HG03342 (cell line): ENCODE data around the gene PTPRD.

Experiments
- ATAC-seq: cut with Tn5 transposase; IDR thresholded peaks from one replicate; pipeline ENCODE4 v1.9.1; 2021; ENCODE audit warnings: mild to moderate bottlenecking, moderate library complexity; ENCODE audit not compliant: unreplicated experiment

Gene PTPRD

DNA sequence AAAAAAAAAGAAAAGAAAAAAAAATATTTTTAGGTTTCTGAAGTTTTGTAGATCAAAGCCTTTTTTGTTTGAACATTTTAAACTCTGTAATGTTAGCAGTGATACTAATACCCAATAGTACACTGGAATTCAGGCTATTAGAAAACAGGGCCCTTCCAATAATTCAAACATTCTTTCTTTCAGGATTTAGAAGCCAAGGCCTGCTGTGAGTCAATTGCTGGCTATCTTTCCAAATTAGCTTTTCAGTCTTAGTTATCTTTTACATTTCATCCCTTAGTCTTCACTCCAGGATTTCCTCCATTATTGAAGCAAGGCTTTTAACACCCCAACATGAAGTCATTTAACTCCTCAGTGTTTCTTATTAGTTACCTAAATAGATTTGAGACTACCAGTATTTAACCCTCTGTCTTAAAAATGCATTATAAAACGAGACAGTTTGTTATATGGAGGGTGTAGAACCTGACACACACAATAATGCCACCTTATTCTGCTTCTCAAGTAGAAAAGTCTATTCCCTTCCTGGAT lies 1861.3 kb downstream of the PTPRD start:
- no peak for ATAC-seq

DNA sequence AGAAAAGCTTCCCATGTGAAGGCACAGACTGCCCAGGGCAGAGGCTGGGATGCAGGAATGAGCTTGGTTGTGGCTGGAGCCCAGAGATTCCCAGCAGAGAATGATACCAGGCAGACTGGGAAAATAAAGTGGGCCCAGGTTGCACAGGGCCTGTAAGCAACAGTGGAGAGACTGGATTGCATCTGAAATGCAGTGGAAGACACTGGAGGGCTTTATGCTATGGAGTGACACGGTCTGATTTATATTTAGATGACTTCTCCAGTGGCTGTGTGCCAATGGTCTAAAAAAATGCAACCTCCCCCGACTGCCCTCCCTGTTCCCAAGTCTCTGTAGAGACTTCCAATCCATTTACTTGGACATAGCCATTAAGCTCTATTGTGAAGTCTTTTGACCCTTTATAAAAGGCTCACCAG lies 1862.2 kb downstream of the PTPRD start:
- ATAC-seq: no peak

- no peak for ATAC-seq
Observed at GRCh38 chr9:8745347-8745746, 1867.5 kb downstream of the PTPRD start.

DNA sequence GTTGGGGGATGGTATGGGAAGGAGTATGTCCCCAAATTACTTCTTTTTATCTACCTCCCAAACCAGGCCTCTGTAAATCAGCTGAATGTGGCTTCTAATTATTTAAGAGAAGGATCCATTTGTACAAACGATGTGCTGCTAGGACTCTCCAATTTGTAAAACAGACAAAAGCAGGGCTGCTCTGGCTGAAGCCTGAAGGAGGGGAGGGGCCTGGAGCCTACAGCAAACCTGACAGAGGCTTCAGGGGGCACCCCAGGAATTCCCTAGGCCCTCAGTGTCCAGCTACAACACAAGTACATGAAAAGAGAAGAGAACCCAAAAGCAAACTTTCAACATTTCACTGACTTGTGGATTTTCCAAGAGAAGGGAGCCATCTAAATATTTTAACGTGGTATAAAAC lies 1873.9 kb downstream of the PTPRD start:
- ATAC-seq: no peak

DNA sequence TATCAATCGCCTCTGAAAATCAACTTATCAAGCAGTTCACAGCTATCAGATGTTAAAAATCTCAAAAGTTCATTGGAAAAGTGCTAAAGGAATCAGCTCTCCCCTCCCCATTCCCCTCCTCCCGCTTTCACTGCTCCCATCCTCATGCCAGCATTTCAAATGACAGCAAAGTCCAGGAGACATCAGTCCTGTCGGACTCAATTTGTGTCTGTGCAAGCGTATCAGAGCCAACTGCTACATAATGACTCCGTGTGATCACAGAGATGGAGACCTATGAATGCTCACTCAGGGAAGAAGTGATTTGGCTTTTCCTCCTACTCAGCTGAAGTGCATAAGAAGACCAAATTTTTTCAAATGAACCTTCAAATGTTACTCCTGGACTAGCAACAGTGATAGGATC lies 1876.0 kb downstream of the PTPRD start:
- ATAC-seq: no peak

GRCh38 chr9:8734760-8735159 lies 1878.0 kb downstream of the PTPRD start:
- ATAC-seq: no peak

DNA sequence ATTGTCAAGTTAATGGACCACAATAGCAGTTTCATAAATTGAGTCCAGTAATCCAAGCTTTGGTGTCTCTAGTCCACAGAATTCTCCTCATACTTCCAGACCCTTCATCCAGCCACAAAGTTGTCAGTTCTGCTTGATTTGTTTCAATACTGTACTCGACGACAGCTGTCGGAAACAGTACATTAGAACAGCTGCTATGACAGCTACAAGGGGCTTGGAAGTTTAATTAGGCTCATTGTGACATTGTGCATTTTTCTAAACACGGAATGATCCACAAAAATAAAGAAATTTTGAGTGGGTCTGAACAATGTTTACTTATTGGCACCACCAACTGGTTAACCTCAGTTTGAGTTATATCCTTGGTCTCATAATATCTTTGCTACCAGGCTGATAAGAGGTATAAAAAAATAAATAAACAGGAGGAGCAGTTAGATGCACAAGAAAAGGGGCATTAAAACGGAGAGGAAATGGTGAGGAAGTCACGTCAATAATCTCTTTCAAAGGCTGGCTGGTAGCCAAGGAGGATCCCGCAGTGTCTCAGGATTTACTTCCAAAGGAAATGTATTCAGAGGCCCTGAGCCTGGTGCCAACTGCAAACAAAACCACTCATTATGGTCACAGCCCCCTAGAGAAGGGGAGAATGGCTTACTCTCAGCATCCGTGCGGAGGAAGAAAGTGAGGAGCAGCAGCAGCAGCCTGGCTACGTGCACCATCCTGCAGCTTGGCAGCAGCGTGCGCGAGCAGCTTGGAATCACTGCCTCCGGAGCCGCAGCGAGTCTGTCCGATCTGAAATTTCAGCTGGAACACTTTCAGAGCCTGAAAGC lies 1879.5 kb downstream of the PTPRD start:
- no peak for ATAC-seq

DNA sequence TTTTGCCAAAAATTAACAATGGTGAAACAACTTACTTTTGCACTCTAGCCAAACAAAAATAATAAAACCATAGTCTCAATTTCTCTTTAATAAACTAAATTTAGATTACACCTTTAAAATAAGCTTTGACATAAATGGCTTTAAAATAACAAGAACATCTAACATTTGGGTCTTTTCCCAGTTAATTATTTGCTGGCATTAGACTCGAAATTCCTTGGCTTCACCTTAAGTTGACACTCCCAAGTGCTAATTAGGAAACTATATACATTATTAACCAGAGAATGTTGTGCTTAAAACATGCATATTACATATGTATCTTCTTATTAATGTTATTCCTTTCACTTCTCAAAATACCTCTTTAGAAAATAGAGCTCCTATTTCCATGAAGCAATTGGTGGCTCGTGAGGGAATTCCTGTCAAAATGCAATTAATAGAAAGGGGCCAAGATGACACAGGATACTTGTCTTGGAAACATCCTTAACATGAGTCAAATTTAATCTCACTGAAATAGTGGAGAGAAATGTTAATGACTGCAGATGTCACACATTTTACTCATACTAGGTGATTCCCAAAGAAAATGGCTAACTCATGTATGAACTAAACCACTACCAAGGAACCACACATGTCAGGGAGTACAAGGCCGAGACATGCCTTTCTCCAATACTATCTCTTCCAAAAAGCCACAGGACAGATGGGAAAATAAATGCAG lies 1880.3 kb downstream of the PTPRD start:
- ATAC-seq: no peak

DNA sequence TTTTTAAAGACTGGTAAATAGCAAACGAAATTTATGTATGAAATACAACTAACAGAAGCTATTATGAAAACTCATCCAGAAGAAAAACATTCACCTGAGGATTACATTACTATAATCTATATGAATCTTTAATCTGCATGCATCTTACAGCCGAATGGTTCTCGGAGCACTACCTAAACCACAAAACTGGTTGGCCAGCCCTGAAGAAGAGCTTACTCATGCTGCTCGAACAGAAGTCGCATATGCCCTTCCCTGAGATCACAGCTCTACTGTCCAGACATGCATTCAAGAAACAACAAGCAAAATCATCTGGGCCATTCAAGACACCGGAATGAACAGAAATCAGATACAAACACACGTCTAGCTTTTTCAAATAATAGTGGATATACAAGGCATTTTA lies 1882.2 kb downstream of the PTPRD start:
- ATAC-seq: no peak

DNA sequence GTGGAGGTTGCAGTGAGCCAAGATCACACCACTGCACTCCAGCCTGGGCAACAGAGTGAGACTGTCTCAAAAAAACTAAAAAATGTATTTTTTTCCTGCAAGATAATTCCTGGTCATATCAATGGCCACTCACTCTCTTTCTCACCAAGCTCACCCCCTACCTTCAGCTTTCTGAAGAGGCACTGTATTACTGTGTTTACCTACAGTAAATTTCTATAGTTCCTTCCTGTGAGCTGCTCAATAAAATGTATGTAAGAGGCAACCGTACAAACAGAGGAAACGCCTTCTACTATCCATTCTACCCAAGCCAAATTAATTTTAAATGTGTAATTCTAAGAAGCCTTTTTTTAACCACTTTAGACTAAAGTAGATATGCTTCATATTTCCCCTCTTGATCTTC lies 1883.9 kb downstream of the PTPRD start:
- no peak for ATAC-seq

DNA sequence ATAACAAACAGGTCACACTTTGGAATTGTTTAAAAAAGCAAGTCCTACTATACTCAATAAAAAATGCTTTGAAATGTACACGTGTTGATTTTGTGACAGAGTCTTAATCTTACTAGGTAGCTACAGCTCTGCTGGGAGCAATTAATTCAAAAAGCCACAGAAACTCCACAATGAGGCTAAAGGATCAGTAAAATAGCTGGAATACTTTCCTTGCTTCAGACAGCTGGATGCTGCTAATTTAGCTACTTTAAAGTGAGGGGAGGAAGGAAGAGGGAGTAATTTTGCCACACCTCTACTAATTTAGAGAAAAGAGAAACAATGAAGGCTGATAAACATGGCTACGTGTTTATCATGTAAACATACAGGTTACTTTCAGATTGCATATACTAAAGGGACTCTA lies 1885.6 kb downstream of the PTPRD start:
- ATAC-seq: no peak

- ATAC-seq: no peak
Observed at GRCh38 chr9:8726692-8727091, 1886.1 kb downstream of the PTPRD start.

GRCh38 chr9:8725635-8726034 lies 1887.2 kb downstream of the PTPRD start:
- no peak for ATAC-seq

DNA sequence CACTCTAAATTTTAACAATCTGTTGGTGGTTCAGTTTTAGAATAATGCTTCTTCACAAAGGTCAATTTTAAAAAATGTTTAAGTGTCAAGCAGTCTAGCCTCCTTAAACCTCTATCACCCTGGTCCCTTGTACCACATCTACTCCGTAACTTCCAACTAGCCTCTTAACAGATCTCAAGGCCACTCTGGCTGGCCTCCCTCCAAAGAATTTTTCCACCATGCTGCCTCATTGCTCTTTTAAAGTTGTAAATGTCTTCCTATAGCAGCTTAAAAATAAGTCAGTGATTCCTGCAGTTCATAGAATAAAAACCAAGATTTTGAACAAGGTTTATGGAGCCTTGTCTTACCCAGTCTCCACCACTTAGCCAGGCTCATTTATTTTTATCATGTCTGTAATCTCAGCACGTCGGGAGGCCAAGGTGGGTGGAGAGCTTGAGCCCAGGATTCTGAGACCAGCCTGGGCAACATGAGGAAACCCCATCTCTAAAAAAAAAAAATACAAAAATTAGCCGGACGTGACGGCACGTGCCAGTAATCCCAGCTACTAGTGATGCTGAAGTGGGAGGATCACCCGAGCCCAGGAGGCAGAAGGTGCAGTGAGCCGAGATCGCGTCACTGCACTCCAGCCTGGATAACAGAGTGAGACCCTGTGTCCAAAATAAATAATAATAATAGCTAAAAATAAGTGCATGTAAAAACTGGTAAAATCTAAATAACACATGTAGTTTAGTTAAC lies 1888.4 kb downstream of the PTPRD start:
- no peak for ATAC-seq

DNA sequence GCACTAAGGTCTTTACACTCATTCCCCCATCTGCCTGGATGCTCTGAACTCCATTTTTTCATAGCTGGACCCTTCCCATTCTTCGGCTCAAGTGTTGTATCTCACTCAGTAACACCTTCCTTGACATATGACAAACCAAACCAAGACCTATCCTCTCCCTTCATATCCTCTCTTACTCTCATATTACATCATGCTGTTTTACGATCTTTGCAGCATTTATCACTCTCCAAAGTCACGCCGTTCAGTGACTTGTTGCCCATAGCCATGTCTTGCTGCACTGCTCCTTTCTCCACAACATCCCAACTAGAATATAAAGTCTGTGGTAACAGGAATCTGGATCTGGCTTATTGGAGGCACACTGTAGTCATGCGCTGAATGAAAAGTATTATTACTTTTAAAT lies 1889.6 kb downstream of the PTPRD start:
- no peak for ATAC-seq

DNA sequence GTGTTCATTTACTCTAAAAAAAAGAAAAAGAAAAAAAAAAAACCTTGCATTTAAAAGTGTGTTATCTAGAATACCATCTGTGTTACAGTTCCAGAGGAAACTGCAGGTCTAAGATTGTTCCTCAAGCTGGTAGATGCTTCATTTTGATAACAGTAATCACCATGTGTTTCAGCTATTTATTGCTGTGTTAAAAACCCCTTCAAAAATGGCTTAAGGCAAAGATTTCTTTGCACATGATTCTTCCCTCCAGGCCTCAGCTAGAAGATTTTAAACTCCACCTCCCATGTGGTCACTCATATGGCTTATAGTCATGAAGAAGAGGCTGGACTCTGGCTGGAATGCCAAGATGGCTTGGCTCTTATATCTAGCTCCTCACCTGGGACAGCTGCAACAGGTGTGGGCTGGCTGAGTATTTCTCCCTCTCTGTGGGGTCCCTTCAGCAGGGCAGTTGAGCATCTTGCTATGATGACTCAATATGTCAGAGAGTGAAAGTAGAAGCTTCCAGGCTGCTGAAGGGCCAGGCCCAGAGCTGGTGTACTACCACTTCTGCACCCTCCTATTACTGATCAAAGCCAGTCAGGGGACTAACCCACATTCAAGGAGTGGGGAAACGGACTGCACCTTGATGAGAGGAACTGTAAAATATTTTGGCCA lies 1892.8 kb downstream of the PTPRD start:
- no peak for ATAC-seq

DNA sequence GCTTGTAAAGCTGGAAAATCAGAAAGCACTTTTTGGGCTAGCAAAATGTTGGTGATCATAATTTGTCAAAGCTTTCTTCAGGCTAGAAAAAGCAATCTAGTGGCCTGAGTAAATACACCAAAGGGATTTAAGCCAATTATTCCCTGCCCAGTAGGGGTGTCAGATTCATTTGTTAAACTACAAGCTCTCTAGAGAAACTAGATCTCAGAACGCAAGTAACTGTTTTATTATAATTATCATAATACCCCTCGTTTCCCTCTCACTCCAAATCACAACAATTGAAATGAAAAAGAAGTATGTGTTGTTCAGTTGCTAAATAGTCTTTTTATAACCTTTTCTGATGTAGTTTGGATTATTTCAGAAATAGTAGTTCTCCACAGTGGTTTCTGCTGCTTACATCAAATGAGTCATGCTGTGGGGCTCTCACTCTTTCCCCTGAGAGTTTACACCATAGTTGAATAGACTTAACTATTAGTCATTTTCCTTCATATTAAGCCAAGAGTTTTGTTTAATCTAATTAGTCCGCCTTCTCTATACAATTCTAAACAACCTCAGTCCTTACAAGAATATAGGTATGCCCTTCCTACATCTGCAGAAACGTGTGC lies 1894.6 kb downstream of the PTPRD start:
- ATAC-seq: no peak

DNA sequence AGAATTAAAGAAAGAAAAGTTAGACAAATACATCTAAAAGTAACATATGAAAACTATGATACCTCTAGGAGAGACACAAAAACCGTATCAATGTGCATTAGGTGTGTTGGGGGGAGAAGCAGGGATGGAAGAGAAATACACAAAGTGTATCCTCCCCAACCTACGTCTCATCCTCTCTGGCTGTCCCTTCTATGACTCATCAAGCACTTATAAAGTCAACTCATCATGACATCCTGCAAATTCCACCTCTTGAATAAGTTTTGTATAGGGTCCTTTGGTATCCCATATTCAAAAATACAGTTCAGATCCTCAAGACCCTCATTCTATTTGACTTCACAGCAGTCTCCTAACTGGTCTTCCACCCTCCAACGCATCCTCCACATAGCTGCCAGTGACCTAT lies 1895.7 kb downstream of the PTPRD start:
- no peak for ATAC-seq

- ATAC-seq: no peak
Observed at GRCh38 chr9:8715788-8716187, 1897.0 kb downstream of the PTPRD start.

DNA sequence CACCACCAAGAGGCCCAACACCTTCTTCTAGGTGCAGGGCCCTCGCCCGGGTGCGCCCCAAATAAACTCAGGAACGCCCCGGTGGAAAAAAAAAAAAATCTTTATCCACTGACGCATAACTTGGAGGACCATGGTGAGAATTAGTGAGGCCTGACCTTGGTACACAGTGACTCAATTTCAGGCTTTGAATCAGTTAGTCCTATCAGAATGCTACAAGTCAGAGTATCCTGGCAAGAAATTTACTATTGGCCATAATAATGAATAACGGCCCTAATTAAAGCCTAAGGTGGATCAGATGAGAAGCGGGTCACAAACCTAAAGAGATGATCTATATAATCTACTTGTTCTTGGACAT lies 1899.0 kb downstream of the PTPRD start:
- no peak for ATAC-seq
